Neural cell (in vitro differentiated cells): ENCODE measurements around the gene KREMEN1. TPM values are rescaled to one million over a fixed set of nuclear protein-coding genes. Genes with fewer than 3 reads are reported as not detected.

Experiments used
- H2AFZ ChIP-seq: fragments of 200-600, 300-800 bp; sonication (generic), shearing (Covaris generic); 2 replicates; pipeline ENCODE4 v1.6.0; 2014; ENCODE audit warnings: low read depth, mild to moderate bottlenecking, antibody characterized with exemption, low read length, moderate library complexity
- H3F3A ChIP-seq: fragments of 200-600 bp; shearing (Covaris generic); 2 replicates; pipeline ENCODE4 v1.6.1; 2016; ENCODE audit warnings: mild to moderate bottlenecking, moderate library complexity, mixed read lengths, antibody characterized with exemption, low read length; ENCODE audit not compliant: insufficient read depth, poor library complexity, severe bottlenecking
- H3K27ac ChIP-seq: fragments of 200-600, 300-800 bp; sonication (generic), shearing (Covaris generic); 2 replicates; pipeline ENCODE4 v1.5.1; 2014; ENCODE audit warnings: mild to moderate bottlenecking, low read length, moderate library complexity
- H3K27me3 ChIP-seq: fragments of 300-800, 200-600 bp; sonication (generic), shearing (Covaris generic); 2 replicates; pipeline ENCODE4 v1.6.0; 2014; ENCODE audit warnings: mild to moderate bottlenecking, low read depth, low read length, moderate library complexity; ENCODE audit not compliant: insufficient read depth
- H3K36me3 ChIP-seq: fragments of 300-800, 200-600 bp; sonication (generic), shearing (Covaris generic); 2 replicates; pipeline ENCODE4 v1.5.1; 2014; ENCODE audit warnings: mild to moderate bottlenecking, antibody characterized with exemption, low read length, moderate library complexity; ENCODE audit not compliant: insufficient read depth
- H3K4me2 ChIP-seq: fragments of 300-800, 200-600 bp; sonication (generic), shearing (Covaris generic); 2 replicates; pipeline ENCODE4 v1.6.0; 2014; ENCODE audit warnings: mild to moderate bottlenecking, low read length
- H3K4me3 ChIP-seq: fragments of 300-800, 200-600 bp; sonication (generic), shearing (Covaris generic); 2 replicates; pipeline ENCODE4 v1.5.1; 2014; ENCODE audit warnings: mild to moderate bottlenecking, low read length, moderate library complexity
- H3K79me2 ChIP-seq: fragments of 200-600 bp; shearing (Covaris generic); replicated peaks from 2 replicates; pipeline ENCODE4 v1.6.0; 2014; ENCODE audit warnings: mild to moderate bottlenecking, low read length, moderate library complexity; ENCODE audit not compliant: insufficient read depth
- H3K9ac ChIP-seq: fragments of 300-800, 200-600 bp; sonication (generic), shearing (Covaris generic); 2 replicates; pipeline ENCODE4 v1.6.1; 2016; ENCODE audit warnings: mild to moderate bottlenecking, low read length, mixed read lengths
- H3K9me2 ChIP-seq: fragments of 200-600 bp; shearing (Covaris generic); 2 replicates; pipeline ENCODE4 v1.6.1; 2016; ENCODE audit warnings: mild to moderate bottlenecking, low read length, mixed read lengths; ENCODE audit not compliant: insufficient read depth
- H3K9me3 ChIP-seq: fragments of 200-600, 300-800 bp; sonication (generic), shearing (Covaris generic); 2 replicates; pipeline ENCODE4 v1.6.1; 2016; ENCODE audit warnings: mild to moderate bottlenecking, mixed run types, low read length, moderate library complexity, mixed read lengths
- H4K20me1 ChIP-seq: fragments of 200-600 bp; shearing (Covaris generic); 2 replicates; pipeline ENCODE4 v1.6.1; 2016; ENCODE audit warnings: mild to moderate bottlenecking, mixed run types; ENCODE audit not compliant: insufficient read depth
- CTCF ChIP-seq: fragments of 450-650 bp; IDR thresholded peaks from 2 replicates; pipeline ENCODE4 v1.5.1; 2014; ENCODE audit warnings: antibody characterized with exemption, mild to moderate bottlenecking, moderate library complexity; ENCODE audit not compliant: poor library complexity, severe bottlenecking
- EP300 ChIP-seq: fragments of 450-650 bp; conservative IDR thresholded peaks from 2 replicates; pipeline ENCODE4 v1.6.1; 2014; ENCODE audit warnings: antibody characterized with exemption, mild to moderate bottlenecking, moderate library complexity; ENCODE audit not compliant: poor library complexity, severe bottlenecking
- EZH2 ChIP-seq: fragments of 200-600, 300-800 bp; shearing (Covaris generic), sonication (generic); IDR thresholded peaks from 2 replicates; pipeline ENCODE4 v1.6.1; 2014; ENCODE audit warnings: antibody characterized with exemption, low read length, borderline replicate concordance, mild to moderate bottlenecking; ENCODE audit not compliant: insufficient read depth, poor library complexity, severe bottlenecking
- MXI1 ChIP-seq: fragments of 450-650 bp; conservative IDR thresholded peaks from 2 replicates; pipeline ENCODE4 v1.6.1; 2014; ENCODE audit warnings: antibody characterized with exemption, mild to moderate bottlenecking; ENCODE audit not compliant: poor library complexity, severe bottlenecking
- POLR2AphosphoS5 ChIP-seq: IDR thresholded peaks from 2 replicates; pipeline ENCODE4 v1.6.1; 2012
- RAD21 ChIP-seq: fragments of 450-650 bp; conservative IDR thresholded peaks from 2 replicates; pipeline ENCODE4 v1.6.1; 2014; ENCODE audit warnings: antibody characterized with exemption, mild to moderate bottlenecking, moderate library complexity
- SMC3 ChIP-seq: fragments of 450-650 bp; conservative IDR thresholded peaks from 2 replicates; pipeline ENCODE4 v1.6.1; 2014; ENCODE audit warnings: antibody characterized with exemption, mild to moderate bottlenecking, moderate library complexity; ENCODE audit not compliant: poor library complexity
- TAF1 ChIP-seq: IDR thresholded peaks from 2 replicates; pipeline ENCODE4 v1.6.1; 2012; ENCODE audit warnings: low read depth
- polyA plus RNA-seq: library from polyadenylated mRNA; depleted of rRNA; stranded (reverse); fragments of >200 nt; gene quantifications from 2 replicates; pipeline ENCODE4 v1.2.3, GENCODE V29; 2014
- TF ChIP-seq, protein P1 (sequence below): IDR thresholded peaks from 2 replicates; pipeline ENCODE4 v1.6.1; 2012; ENCODE audit warnings: borderline replicate concordance

Gene KREMEN1
- polyA plus RNA-seq, 1 donor from 2014 or later = 3.3 TPM

DNA sequence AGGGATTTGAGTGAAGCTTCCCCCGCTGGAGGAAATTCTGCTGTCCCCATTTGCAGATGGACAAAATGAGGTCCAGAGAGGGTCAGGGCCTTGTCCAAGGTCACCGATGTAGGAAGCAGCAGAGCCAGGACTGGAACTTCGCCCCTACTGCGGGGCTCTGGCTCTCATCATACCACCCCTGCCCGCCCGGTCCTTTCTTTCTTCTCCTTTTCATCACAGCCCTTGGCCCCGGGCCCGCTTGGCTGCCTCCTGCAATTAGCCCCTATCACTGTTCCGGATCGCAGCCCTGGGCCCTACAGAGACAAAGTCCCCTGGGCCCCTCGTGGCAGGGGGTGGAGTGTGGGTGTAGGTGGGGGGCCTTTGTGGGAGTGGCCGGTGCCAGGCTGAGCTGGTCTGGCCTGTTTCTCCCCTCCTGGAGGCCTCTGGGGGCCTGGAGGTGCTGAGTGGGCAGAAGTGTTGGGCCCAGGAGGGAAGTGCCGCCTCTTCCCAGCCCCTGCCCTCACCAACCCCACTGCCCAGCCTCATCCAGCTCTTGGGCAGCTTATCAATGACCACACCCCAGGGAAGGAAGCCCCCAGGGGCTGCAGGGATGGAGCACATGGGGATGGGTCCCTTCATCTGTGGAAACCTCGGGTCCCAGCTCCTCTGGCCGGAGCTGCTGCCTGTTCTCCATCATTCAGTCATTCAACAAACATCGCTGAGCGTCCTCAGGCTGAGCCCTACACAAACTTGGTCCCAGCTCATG is 136.2 kb downstream of the KREMEN1 start:
- Histone ChIP-seq H3K79me2 (no peaks in the 10 kb centered on the region), H3F3A (no peaks in the 10 kb centered on the region), H3K9ac (no peak overlapping the region), H3K36me3 (no peaks in the 10 kb centered on the region), H3K27me3 (no peaks in the 10 kb centered on the region), H2AFZ (no peak overlapping the region), H3K4me3 (no peak overlapping the region), H3K4me2 (no peak overlapping the region), H4K20me1 (no peaks in the 10 kb centered on the region), H3K27ac (no peak overlapping the region), H3K9me3 (no peaks in the 10 kb centered on the region), H3K9me2 (no peaks in the 10 kb centered on the region)
- TF ChIP-seq TAF1 (no peak), EZH2 (no peak), SMC3 (no peak), POLR2AphosphoS5 (no peak), RAD21 (no peak), MXI1 (no peak), EP300 (no peak), CTCF (no peak)
- TF ChIP-seq, protein P1, sequence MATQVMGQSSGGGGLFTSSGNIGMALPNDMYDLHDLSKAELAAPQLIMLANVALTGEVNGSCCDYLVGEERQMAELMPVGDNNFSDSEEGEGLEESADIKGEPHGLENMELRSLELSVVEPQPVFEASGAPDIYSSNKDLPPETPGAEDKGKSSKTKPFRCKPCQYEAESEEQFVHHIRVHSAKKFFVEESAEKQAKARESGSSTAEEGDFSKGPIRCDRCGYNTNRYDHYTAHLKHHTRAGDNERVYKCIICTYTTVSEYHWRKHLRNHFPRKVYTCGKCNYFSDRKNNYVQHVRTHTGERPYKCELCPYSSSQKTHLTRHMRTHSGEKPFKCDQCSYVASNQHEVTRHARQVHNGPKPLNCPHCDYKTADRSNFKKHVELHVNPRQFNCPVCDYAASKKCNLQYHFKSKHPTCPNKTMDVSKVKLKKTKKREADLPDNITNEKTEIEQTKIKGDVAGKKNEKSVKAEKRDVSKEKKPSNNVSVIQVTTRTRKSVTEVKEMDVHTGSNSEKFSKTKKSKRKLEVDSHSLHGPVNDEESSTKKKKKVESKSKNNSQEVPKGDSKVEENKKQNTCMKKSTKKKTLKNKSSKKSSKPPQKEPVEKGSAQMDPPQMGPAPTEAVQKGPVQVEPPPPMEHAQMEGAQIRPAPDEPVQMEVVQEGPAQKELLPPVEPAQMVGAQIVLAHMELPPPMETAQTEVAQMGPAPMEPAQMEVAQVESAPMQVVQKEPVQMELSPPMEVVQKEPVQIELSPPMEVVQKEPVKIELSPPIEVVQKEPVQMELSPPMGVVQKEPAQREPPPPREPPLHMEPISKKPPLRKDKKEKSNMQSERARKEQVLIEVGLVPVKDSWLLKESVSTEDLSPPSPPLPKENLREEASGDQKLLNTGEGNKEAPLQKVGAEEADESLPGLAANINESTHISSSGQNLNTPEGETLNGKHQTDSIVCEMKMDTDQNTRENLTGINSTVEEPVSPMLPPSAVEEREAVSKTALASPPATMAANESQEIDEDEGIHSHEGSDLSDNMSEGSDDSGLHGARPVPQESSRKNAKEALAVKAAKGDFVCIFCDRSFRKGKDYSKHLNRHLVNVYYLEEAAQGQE = no peak

- Histone ChIP-seq H3K27ac (no peak overlapping the region), H3K36me3 (no peaks in the 10 kb centered on the region), H3K9me3 (no peaks in the 10 kb centered on the region), H3K9ac (no peak overlapping the region), H3K4me2 (no peak overlapping the region), H3K27me3 (no peaks in the 10 kb centered on the region), H4K20me1 (no peaks in the 10 kb centered on the region), H3K79me2 (no peaks in the 10 kb centered on the region), H2AFZ (no peak overlapping the region), H3K4me3 (no peak overlapping the region), H3K9me2 (no peaks in the 10 kb centered on the region), H3F3A (no peaks in the 10 kb centered on the region)
- TF ChIP-seq EP300 = no peak
- no peak for TF ChIP-seq MXI1
- TF ChIP-seq CTCF = no peak
- no peak for TF ChIP-seq RAD21
- no peak for TF ChIP-seq POLR2AphosphoS5
- no peak for TF ChIP-seq SMC3
- no peak for TF ChIP-seq TAF1
- TF ChIP-seq EZH2 = no peak
- TF ChIP-seq, protein P1 = no peak
Observed at GRCh38 chr22:29209624-29209929, 136.7 kb downstream of the KREMEN1 start.
